Measurements from ENCODE around the gene RAPGEF2.

Gene RAPGEF2

GRCh38 chr4:159382856-159383561 lies 280.1 kb downstream of the RAPGEF2 start:
- no peak for DNase-seq

- no peak for DNase-seq
These were observed 280.7 kb downstream of the RAPGEF2 start for GRCh38 chr4:159383562-159383931.

- DNase-seq: no peak
These were observed 281.1 kb downstream of the RAPGEF2 start for GRCh38 chr4:159384017-159384416.

GRCh38 chr4:159384632-159385031 lies 281.8 kb downstream of the RAPGEF2 start:
- no peak for DNase-seq

GRCh38 chr4:159386620-159387019 lies 283.7 kb downstream of the RAPGEF2 start:
- DNase-seq: no peak

- no peak for DNase-seq
These were observed 286.9 kb downstream of the RAPGEF2 start for GRCh38 chr4:159389756-159390155.

GRCh38 chr4:159390648-159391047 lies 287.8 kb downstream of the RAPGEF2 start:
- DNase-seq: no peak

- no peak for DNase-seq
These were observed 292.8 kb downstream of the RAPGEF2 start for GRCh38 chr4:159395693-159396092.

- DNase-seq: no peak
These were observed 293.3 kb downstream of the RAPGEF2 start for GRCh38 chr4:159396151-159396550.

GRCh38 chr4:159398236-159398638 lies 295.4 kb downstream of the RAPGEF2 start:
- DNase-seq: no peak

GRCh38 chr4:159400558-159401225 lies 297.8 kb downstream of the RAPGEF2 start:
- DNase-seq: no peak

GRCh38 chr4:159401226-159401712 lies 298.4 kb downstream of the RAPGEF2 start:
- no peak for DNase-seq

GRCh38 chr4:159401791-159402380 lies 299.0 kb downstream of the RAPGEF2 start:
- no peak for DNase-seq

Data from NCI-H1105 (cell line).